ENCODE results near the gene PTH1R. TPM values are rescaled to one million over a fixed set of nuclear protein-coding genes. Genes with fewer than 3 reads are reported as not detected.

Gene PTH1R
- total RNA-seq, 2 donors from 2014 or later: 1.3 to 10.8 TPM

- 68% methylated on average over 8 of the region's 8 CpGs for WGBS
- DNase-seq (ENCODE audit: low spot score): no peak
- H3K4me1 ChIP-seq (replicated peaks): peaks cover 8% of the 10 kb centered on the region
- no peaks in the 10 kb centered on the region for H3K36me3 ChIP-seq
- H3K9me3 ChIP-seq: no peaks in the 10 kb centered on the region
- TF ChIP-seq POLR2AphosphoS5 (IDR thresholded peaks at IDR 0.05) (no peak), POLR2A (IDR thresholded peaks at IDR 0.05) (no peak)
- TF ChIP-seq, protein P1, sequence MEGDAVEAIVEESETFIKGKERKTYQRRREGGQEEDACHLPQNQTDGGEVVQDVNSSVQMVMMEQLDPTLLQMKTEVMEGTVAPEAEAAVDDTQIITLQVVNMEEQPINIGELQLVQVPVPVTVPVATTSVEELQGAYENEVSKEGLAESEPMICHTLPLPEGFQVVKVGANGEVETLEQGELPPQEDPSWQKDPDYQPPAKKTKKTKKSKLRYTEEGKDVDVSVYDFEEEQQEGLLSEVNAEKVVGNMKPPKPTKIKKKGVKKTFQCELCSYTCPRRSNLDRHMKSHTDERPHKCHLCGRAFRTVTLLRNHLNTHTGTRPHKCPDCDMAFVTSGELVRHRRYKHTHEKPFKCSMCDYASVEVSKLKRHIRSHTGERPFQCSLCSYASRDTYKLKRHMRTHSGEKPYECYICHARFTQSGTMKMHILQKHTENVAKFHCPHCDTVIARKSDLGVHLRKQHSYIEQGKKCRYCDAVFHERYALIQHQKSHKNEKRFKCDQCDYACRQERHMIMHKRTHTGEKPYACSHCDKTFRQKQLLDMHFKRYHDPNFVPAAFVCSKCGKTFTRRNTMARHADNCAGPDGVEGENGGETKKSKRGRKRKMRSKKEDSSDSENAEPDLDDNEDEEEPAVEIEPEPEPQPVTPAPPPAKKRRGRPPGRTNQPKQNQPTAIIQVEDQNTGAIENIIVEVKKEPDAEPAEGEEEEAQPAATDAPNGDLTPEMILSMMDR (IDR thresholded peaks at IDR 0.05): no peak
- intact Hi-C loops (cut with DNase I): loop anchor here (5.0 kb wide), 1 partner anchor 43 kb away; the partner anchor contains the start of genes CCDC12 and NBEAL2
- no peak overlapping the region for H3K4me3 ChIP-seq
- H3K27me3 ChIP-seq (replicated peaks; ENCODE audit: insufficient read depth): no peaks in the 10 kb centered on the region
- no peak overlapping the region for H3K27ac ChIP-seq
Measured at GRCh38 chr3:46934498-46935167, 57.1 kb downstream of the PTH1R start.

GRCh38 chr3:46935168-46935858 is 57.8 kb downstream of the PTH1R start:
- WGBS: 69% methylated on average over 7 of the region's 7 CpGs
- Histone ChIP-seq H3K9me3 (no peaks in the 10 kb centered on the region), H3K36me3 (no peaks in the 10 kb centered on the region), H3K27ac (peak overlapping the region in 1 of 2 donors; percentile 25), H3K4me3 (no peak overlapping the region), H3K27me3 (replicated peaks; ENCODE audit: insufficient read depth) (no peaks in the 10 kb centered on the region), H3K4me1 (replicated peaks) (peaks cover 5% of the 10 kb centered on the region)
- peak; percentile 51 for DNase-seq (ENCODE audit: low spot score)
- intact Hi-C loops (cut with DNase I): no loop called here
- TF ChIP-seq, protein P1 (IDR thresholded peaks at IDR 0.05): peak in 2 of 4 experiments; percentile 41 to 54
- TF ChIP-seq POLR2AphosphoS5 (IDR thresholded peaks at IDR 0.05) (peak; percentile 66), POLR2A (IDR thresholded peaks at IDR 0.05) (no peak)

- intact Hi-C loops (cut with DNase I): no loop called here
- no peaks in the 10 kb centered on the region for H3K9me3 ChIP-seq
- TF ChIP-seq, protein P1 (IDR thresholded peaks at IDR 0.05): no peak
- TF ChIP-seq POLR2A (IDR thresholded peaks at IDR 0.05) (no peak), POLR2AphosphoS5 (IDR thresholded peaks at IDR 0.05) (no peak)
- H3K27ac ChIP-seq: peak overlapping the region in 1 of 2 donors; percentile 25
- WGBS: 70% methylated on average over 7 of the region's 7 CpGs
- DNase-seq (ENCODE audit: low spot score): no peak
- H3K27me3 ChIP-seq (replicated peaks; ENCODE audit: insufficient read depth): no peaks in the 10 kb centered on the region
- no peak overlapping the region for H3K4me3 ChIP-seq
- no peaks in the 10 kb centered on the region for H3K4me1 ChIP-seq (replicated peaks)
- no peaks in the 10 kb centered on the region for H3K36me3 ChIP-seq
Measured at GRCh38 chr3:46935989-46936558, 58.6 kb downstream of the PTH1R start.

DNA sequence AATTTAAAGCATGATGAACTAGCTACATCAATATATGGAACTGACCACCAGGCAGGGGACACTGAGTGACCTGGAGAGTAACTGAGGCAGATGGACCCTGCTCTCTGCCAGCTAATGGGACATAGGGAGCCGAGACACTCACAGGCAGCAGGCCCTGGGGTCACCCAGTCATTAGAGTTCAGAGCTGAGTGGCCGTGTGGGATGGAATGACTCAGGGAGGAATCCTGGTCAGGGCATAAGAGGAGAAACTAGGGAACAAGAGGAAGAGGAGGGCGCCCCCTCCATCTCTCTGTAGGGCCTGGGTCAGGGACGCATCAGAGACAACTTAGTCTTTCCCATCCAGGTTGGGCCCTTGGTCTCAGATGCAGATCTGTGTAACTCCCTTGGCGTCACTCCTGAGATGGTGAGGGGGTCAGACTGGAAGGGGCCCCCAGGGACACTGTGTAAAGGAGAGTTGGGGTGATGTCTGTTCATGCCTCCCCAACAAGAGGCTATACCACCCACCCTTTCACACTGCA is 59.3 kb downstream of the PTH1R start:
- no peak overlapping the region for H3K27ac ChIP-seq
- H3K36me3 ChIP-seq: no peaks in the 10 kb centered on the region
- no peak overlapping the region for H3K4me3 ChIP-seq
- no peak for DNase-seq (ENCODE audit: low spot score)
- H3K4me1 ChIP-seq (replicated peaks): no peaks in the 10 kb centered on the region
- intact Hi-C loops (cut with DNase I): no loop called here
- no peaks in the 10 kb centered on the region for H3K27me3 ChIP-seq (replicated peaks; ENCODE audit: insufficient read depth)
- WGBS: 85% methylated on average over 5 of the region's 5 CpGs
- no peaks in the 10 kb centered on the region for H3K9me3 ChIP-seq
- TF ChIP-seq, protein P1 (IDR thresholded peaks at IDR 0.05): no peak
- no peak for TF ChIP-seq POLR2AphosphoS5 (IDR thresholded peaks at IDR 0.05)

Data from prostate gland (tissue), 2 donors.